Nephron (organoid): ENCODE data around the gene GDPD4.

Source experiments
- H3K27ac Mint-ChIP-seq, 3 experiments: 2 replicates each; pipeline ENCODE4 v1.8.0; 2020; ENCODE audit warnings: mixed read lengths in 3 of 3, mild to moderate bottlenecking in 2 of 3, moderate library complexity in 1 of 3
- H3K27me3 Mint-ChIP-seq: 2 replicates; pipeline ENCODE4 v1.8.0; 2021; ENCODE audit warnings: low read depth, mild to moderate bottlenecking, moderate library complexity, mixed read lengths
- H3K36me3 Mint-ChIP-seq: 2 replicates; pipeline ENCODE4 v1.8.0; 2020; ENCODE audit warnings: low read depth, mixed read lengths
- H3K4me1 Mint-ChIP-seq: 2 replicates; pipeline ENCODE4 v1.8.0; 2020; ENCODE audit warnings: mixed read lengths
- H3K4me3 Mint-ChIP-seq, 3 experiments: 2 replicates each; pipeline ENCODE4 v1.8.0; 2020; ENCODE audit warnings: mild to moderate bottlenecking in 3 of 3, mixed read lengths in 3 of 3, moderate library complexity in 2 of 3
- H3K9me3 Mint-ChIP-seq: 2 replicates; pipeline ENCODE4 v1.8.0; 2020; ENCODE audit warnings: mixed read lengths
- CTCF ChIP-seq, 3 experiments: fragments of 200-600 bp; sonication (generic); IDR thresholded peaks; one replicate each; pipeline ENCODE4 v1.5.0; 2021; ENCODE audit warnings: antibody characterized with exemption in 3 of 3; ENCODE audit not compliant: unreplicated experiment in 3 of 3

GDPD4 gene

GRCh38 chr11:77211040-77211451 is 90.4 kb downstream of the GDPD4 start:
- Mint-ChIP-seq H3K4me1 (no peaks in the 10 kb centered on the region), H3K27me3 (peaks cover 7% of the 10 kb centered on the region), H3K36me3 (no peaks in the 10 kb centered on the region), H3K9me3 (no peaks in the 10 kb centered on the region), H3K4me3 (no peak overlapping the region), H3K27ac (no peak overlapping the region)
- no peak for TF ChIP-seq CTCF (IDR thresholded peaks at IDR 0.05; ENCODE audit: unreplicated experiment in 3 of 3)

DNA sequence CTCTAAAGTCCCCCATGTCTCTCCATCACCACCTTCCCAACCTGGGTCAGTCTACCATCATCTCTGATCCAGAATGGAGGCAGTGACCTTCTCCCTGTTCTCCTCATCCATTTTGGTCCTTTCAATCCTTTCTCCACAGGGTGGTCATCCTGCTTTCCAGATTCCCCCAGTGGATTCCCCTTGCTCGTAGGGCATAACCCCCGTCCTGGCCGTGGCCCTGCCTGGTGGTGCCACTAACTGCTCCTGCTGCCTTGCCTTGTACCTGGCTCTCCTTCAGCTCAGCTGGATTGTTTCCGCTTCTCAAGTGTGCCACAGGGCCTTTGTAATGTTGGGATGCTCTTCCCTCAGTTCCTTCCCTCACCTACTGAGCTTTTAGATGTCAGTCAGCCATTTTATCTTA is 91.8 kb downstream of the GDPD4 start:
- peaks cover 3% of the 10 kb centered on the region for H3K27me3 Mint-ChIP-seq
- H3K4me3 Mint-ChIP-seq, result no peak overlapping the region
- H3K9me3 Mint-ChIP-seq, result no peaks in the 10 kb centered on the region
- no peaks in the 10 kb centered on the region for H3K36me3 Mint-ChIP-seq
- no peaks in the 10 kb centered on the region for H3K4me1 Mint-ChIP-seq
- H3K27ac Mint-ChIP-seq, result no peak overlapping the region
- no peak for TF ChIP-seq CTCF (IDR thresholded peaks at IDR 0.05; ENCODE audit: unreplicated experiment in 3 of 3)

DNA sequence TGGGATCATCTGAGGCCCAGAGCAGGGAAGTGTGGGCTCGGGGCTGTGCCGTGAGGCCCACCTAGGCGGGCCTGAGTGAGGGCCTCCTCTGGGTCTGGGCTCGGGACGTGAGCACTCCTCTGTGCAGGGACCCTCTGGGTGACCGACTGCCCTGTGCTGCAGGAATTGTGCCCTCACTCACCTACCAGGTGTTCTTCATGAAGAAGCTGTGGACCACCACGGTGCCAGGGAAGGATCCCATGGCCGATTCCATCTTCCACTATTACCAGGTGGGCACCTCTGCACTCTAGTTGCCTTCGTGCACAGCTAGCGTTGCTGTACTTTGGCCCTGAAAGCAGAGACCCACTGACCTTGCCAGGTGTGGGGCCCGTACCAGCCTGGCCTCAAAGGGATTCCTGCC is 93.0 kb downstream of the GDPD4 start:
- H3K36me3 Mint-ChIP-seq, result no peaks in the 10 kb centered on the region
- H3K27ac Mint-ChIP-seq, result no peak overlapping the region
- no peaks in the 10 kb centered on the region for H3K9me3 Mint-ChIP-seq
- no peaks in the 10 kb centered on the region for H3K4me1 Mint-ChIP-seq
- no peak overlapping the region for H3K4me3 Mint-ChIP-seq
- peaks cover 3% of the 10 kb centered on the region for H3K27me3 Mint-ChIP-seq
- no peak for TF ChIP-seq CTCF (IDR thresholded peaks at IDR 0.05; ENCODE audit: unreplicated experiment in 3 of 3)

DNA sequence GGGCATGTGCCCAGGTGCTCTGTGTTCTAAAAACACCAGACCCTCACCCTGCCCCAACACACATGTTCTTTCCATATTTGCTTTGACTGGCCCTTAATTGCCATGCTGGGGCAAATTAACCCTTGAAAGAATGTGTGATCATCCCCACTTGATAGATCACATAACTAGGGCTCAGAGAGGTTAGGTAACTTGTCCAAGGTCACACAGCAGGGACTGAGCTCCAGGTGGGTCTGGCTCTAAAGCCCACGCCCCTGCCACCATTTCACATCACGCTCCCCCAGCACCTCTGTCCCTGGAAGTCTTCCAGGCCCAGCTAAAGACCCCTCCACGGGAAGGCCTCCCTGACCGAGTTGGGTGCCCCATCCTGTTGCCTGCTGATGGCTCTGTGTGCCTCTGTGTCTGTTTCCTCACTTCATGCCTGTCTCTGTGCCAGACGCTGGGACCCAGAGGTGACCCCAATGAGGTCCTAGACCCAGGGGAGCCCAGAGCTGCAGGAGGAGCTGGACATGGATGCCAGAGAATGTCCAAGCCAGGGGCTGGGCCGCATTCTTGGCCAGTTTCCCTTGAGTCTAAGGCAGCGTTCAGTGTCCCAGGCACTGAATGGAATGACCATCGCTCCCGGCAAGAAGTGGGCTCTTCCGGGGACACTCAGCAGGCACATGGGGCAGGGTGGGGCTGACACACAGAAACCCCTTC is 93.7 kb downstream of the GDPD4 start:
- H3K9me3 Mint-ChIP-seq, result no peaks in the 10 kb centered on the region
- no peak overlapping the region for H3K4me3 Mint-ChIP-seq
- no peaks in the 10 kb centered on the region for H3K4me1 Mint-ChIP-seq
- no peaks in the 10 kb centered on the region for H3K36me3 Mint-ChIP-seq
- peaks cover 6% of the 10 kb centered on the region for H3K27me3 Mint-ChIP-seq
- TF ChIP-seq CTCF (IDR thresholded peaks at IDR 0.05; ENCODE audit: unreplicated experiment in 3 of 3), result no peak
- no peak overlapping the region for H3K27ac Mint-ChIP-seq

GRCh38 chr11:77207019-77207485 is 94.4 kb downstream of the GDPD4 start:
- H3K4me1 Mint-ChIP-seq, result no peaks in the 10 kb centered on the region
- H3K27ac Mint-ChIP-seq, result no peak overlapping the region
- no peaks in the 10 kb centered on the region for H3K9me3 Mint-ChIP-seq
- no peaks in the 10 kb centered on the region for H3K36me3 Mint-ChIP-seq
- no peak for TF ChIP-seq CTCF (IDR thresholded peaks at IDR 0.05; ENCODE audit: unreplicated experiment in 3 of 3)
- H3K27me3 Mint-ChIP-seq, result peaks cover 6% of the 10 kb centered on the region
- H3K4me3 Mint-ChIP-seq, result no peak overlapping the region
